HEK293 (cell line): ENCODE results near the gene ZFYVE19.
A peak's percentile ranks its signal among the peaks of the same experiment; 100 is the strongest.

ENCODE experiments used
- GLIS1 ChIP-seq: fragments of 450-650 bp; formaldehyde crosslinking; IDR thresholded peaks from 2 replicates; pipeline ENCODE4 v1.5.1; 2016; ENCODE audit warnings: missing biosample characterization, missing genetic modification characterization
- HOXA7 ChIP-seq: sonication (generic); formaldehyde crosslinking; IDR thresholded peaks from 2 replicates; pipeline ENCODE4 v1.8.1; 2022; ENCODE audit warnings: missing genetic modification reagents, borderline replicate concordance
- KLF16 ChIP-seq: fragments of 450-650 bp; formaldehyde crosslinking; IDR thresholded peaks from 2 replicates; pipeline ENCODE4 v1.5.1; 2017; ENCODE audit warnings: missing biosample characterization, missing genetic modification characterization
- MYNN ChIP-seq: fragments of 450-650 bp; formaldehyde crosslinking; IDR thresholded peaks from 2 replicates; pipeline ENCODE4 v1.5.1; 2016; ENCODE audit warnings: missing biosample characterization, missing genetic modification characterization, borderline replicate concordance
- PRDM1 ChIP-seq: fragments of 450-650 bp; formaldehyde crosslinking; IDR thresholded peaks from 2 replicates; pipeline ENCODE4; 2016; ENCODE audit warnings: missing biosample characterization, missing genetic modification characterization
- REPIN1 ChIP-seq: fragments of 450-650 bp; formaldehyde crosslinking; IDR thresholded peaks from 2 replicates; pipeline ENCODE4 v1.5.1; 2017; ENCODE audit warnings: missing biosample characterization, missing genetic modification characterization, low read depth
- ZBTB17 ChIP-seq: fragments of 450-650 bp; formaldehyde crosslinking; IDR thresholded peaks from 2 replicates; pipeline ENCODE4 v1.5.1; 2016; ENCODE audit warnings: missing biosample characterization, missing genetic modification characterization
- ZBTB21 ChIP-seq: fragments of 450-650 bp; formaldehyde crosslinking; IDR thresholded peaks from 2 replicates; pipeline ENCODE4 v1.5.1; 2017; ENCODE audit warnings: missing biosample characterization, missing genetic modification characterization
- ZBTB48 ChIP-seq: fragments of 450-650 bp; formaldehyde crosslinking; IDR thresholded peaks from 2 replicates; pipeline ENCODE4 v1.5.1; 2016; ENCODE audit warnings: missing biosample characterization, missing genetic modification characterization
- ZFP41 ChIP-seq: fragments of 450-650 bp; formaldehyde crosslinking; IDR thresholded peaks from 2 replicates; pipeline ENCODE4 v1.5.1; 2016; ENCODE audit warnings: missing biosample characterization, missing genetic modification characterization, borderline replicate concordance
- ZNF112 ChIP-seq: fragments of 450-650 bp; formaldehyde crosslinking; IDR thresholded peaks from 2 replicates; pipeline ENCODE4 v1.5.0; 2017; ENCODE audit warnings: missing biosample characterization, missing genetic modification characterization
- ZNF157 ChIP-seq: fragments of 450-650 bp; formaldehyde crosslinking; IDR thresholded peaks from 2 replicates; pipeline ENCODE4 v1.5.1; 2016; ENCODE audit warnings: missing biosample characterization, missing genetic modification characterization
- ZNF175 ChIP-seq: fragments of 450-650 bp; formaldehyde crosslinking; IDR thresholded peaks from 2 replicates; pipeline ENCODE4 v1.5.1; 2016; ENCODE audit warnings: missing biosample characterization, missing genetic modification characterization
- ZNF311 ChIP-seq: fragments of 450-650 bp; formaldehyde crosslinking; IDR thresholded peaks from 2 replicates; pipeline ENCODE4 v1.5.1; 2017; ENCODE audit warnings: missing biosample characterization, missing genetic modification characterization, borderline replicate concordance
- ZNF335 ChIP-seq: fragments of 450-650 bp; formaldehyde crosslinking; conservative IDR thresholded peaks from 2 replicates; pipeline ENCODE4 v1.5.1; 2016; ENCODE audit warnings: missing biosample characterization, missing genetic modification characterization
- ZNF423 ChIP-seq: fragments of 450-650 bp; formaldehyde crosslinking; IDR thresholded peaks from 2 replicates; pipeline ENCODE4 v1.5.1; 2016; ENCODE audit warnings: missing biosample characterization, missing genetic modification characterization
- ZNF473 ChIP-seq: fragments of 450-650 bp; formaldehyde crosslinking; IDR thresholded peaks from 2 replicates; pipeline ENCODE4 v1.5.1; 2017; ENCODE audit warnings: missing biosample characterization, missing genetic modification characterization
- ZNF529 ChIP-seq: fragments of 450-650 bp; formaldehyde crosslinking; IDR thresholded peaks from 2 replicates; pipeline ENCODE4 v1.5.1; 2017; ENCODE audit warnings: missing genetic modification characterization, missing biosample characterization; ENCODE audit not compliant: insufficient replicate concordance
- ZNF610 ChIP-seq: fragments of 450-650 bp; formaldehyde crosslinking; IDR thresholded peaks from 2 replicates; pipeline ENCODE4 v1.5.1; 2016; ENCODE audit warnings: missing biosample characterization, missing genetic modification characterization, borderline replicate concordance
- ZNF621 ChIP-seq: fragments of 450-650 bp; formaldehyde crosslinking; IDR thresholded peaks from 2 replicates; pipeline ENCODE4 v1.5.1; 2017; ENCODE audit warnings: missing biosample characterization, missing genetic modification characterization
- ZNF701 ChIP-seq: fragments of 450-650 bp; formaldehyde crosslinking; IDR thresholded peaks from 2 replicates; pipeline ENCODE4 v1.5.1; 2016; ENCODE audit warnings: missing biosample characterization, missing genetic modification characterization
- TF ChIP-seq, protein P1 (sequence below): fragments of 450-650 bp; formaldehyde crosslinking; IDR thresholded peaks from 2 replicates; pipeline ENCODE4 v1.5.1; 2016; ENCODE audit warnings: missing biosample characterization, missing genetic modification characterization, borderline replicate concordance
- TF ChIP-seq, protein P2 (sequence below): fragments of 450-650 bp; formaldehyde crosslinking; IDR thresholded peaks from 2 replicates; pipeline ENCODE4 v1.5.1; 2016; ENCODE audit warnings: missing biosample characterization, missing genetic modification characterization
- TF ChIP-seq, protein P3 (sequence below): fragments of 450-650 bp; formaldehyde crosslinking; IDR thresholded peaks from 2 replicates; pipeline ENCODE4 v1.5.0; 2017; ENCODE audit warnings: missing biosample characterization, missing genetic modification characterization, borderline replicate concordance
- TF ChIP-seq, protein P4 (sequence below): fragments of 450-650 bp; formaldehyde crosslinking; IDR thresholded peaks from 2 replicates; pipeline ENCODE4 v1.5.1; 2016; ENCODE audit warnings: missing biosample characterization, missing genetic modification characterization
- TF ChIP-seq, protein P5 (sequence below): fragments of 450-650 bp; formaldehyde crosslinking; IDR thresholded peaks from 2 replicates; pipeline ENCODE4 v1.5.1; 2016; ENCODE audit warnings: missing biosample characterization, missing genetic modification characterization, low read depth
- TF ChIP-seq, protein P6 (sequence below): fragments of 450-650 bp; formaldehyde crosslinking; IDR thresholded peaks from 2 replicates; pipeline ENCODE4 v1.5.1; 2016; ENCODE audit warnings: missing biosample characterization, missing genetic modification characterization

ZFYVE19 gene

DNA sequence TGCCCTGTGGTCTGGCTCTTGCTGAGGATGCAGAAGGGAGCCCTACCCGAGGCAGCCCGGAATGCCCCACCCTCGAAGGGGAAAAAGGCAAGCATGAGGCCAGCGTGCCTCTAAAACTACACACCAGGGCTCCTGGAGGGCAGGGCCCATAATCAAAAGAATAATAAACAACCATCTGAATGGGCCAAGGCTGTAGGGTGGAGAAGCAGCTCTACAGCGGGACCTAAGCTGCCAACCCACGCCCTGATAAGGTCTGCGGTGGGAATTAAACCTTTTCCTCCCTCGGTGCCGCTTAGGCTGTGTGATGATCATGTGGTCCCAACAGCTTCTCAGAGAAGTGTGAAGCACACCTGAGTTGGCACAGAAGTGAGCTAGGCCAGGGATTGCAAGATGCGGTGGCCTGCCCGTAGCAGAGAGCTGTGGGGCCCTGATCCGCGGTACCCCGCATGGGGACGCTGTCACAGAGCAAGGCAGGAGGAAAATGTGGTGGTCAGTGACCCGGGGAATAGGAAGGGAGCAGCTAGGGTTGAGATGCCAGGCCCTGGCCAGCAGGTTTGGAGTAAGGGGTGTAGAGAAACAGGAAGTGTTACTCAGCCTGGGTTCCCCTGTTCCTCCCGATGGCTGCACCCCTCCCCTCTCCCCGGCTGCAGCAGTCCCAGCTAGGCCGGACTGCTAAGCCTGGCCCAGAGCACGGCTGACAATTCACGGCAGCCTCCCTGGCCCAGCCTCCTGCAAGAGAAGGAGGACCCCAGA, 38.2 kb upstream of the ZFYVE19 start (continued):
- TF ChIP-seq ZBTB17 (tag by site-specific recombination) = no peak
- TF ChIP-seq ZNF621 = no peak
- peak; percentile 64 for TF ChIP-seq GLIS1 (tag by site-specific recombination)
- TF ChIP-seq ZNF335 = no peak
- TF ChIP-seq ZNF175 (tag by site-specific recombination) = no peak
- TF ChIP-seq, protein P1, sequence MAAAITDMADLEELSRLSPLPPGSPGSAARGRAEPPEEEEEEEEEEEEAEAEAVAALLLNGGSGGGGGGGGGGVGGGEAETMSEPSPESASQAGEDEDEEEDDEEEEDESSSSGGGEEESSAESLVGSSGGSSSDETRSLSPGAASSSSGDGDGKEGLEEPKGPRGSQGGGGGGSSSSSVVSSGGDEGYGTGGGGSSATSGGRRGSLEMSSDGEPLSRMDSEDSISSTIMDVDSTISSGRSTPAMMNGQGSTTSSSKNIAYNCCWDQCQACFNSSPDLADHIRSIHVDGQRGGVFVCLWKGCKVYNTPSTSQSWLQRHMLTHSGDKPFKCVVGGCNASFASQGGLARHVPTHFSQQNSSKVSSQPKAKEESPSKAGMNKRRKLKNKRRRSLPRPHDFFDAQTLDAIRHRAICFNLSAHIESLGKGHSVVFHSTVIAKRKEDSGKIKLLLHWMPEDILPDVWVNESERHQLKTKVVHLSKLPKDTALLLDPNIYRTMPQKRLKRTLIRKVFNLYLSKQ (tag by site-specific recombination) = no peak
- TF ChIP-seq, protein P2, sequence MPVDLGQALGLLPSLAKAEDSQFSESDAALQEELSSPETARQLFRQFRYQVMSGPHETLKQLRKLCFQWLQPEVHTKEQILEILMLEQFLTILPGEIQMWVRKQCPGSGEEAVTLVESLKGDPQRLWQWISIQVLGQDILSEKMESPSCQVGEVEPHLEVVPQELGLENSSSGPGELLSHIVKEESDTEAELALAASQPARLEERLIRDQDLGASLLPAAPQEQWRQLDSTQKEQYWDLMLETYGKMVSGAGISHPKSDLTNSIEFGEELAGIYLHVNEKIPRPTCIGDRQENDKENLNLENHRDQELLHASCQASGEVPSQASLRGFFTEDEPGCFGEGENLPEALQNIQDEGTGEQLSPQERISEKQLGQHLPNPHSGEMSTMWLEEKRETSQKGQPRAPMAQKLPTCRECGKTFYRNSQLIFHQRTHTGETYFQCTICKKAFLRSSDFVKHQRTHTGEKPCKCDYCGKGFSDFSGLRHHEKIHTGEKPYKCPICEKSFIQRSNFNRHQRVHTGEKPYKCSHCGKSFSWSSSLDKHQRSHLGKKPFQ (tag by site-specific recombination) = peak; percentile 63
- TF ChIP-seq, protein P3, sequence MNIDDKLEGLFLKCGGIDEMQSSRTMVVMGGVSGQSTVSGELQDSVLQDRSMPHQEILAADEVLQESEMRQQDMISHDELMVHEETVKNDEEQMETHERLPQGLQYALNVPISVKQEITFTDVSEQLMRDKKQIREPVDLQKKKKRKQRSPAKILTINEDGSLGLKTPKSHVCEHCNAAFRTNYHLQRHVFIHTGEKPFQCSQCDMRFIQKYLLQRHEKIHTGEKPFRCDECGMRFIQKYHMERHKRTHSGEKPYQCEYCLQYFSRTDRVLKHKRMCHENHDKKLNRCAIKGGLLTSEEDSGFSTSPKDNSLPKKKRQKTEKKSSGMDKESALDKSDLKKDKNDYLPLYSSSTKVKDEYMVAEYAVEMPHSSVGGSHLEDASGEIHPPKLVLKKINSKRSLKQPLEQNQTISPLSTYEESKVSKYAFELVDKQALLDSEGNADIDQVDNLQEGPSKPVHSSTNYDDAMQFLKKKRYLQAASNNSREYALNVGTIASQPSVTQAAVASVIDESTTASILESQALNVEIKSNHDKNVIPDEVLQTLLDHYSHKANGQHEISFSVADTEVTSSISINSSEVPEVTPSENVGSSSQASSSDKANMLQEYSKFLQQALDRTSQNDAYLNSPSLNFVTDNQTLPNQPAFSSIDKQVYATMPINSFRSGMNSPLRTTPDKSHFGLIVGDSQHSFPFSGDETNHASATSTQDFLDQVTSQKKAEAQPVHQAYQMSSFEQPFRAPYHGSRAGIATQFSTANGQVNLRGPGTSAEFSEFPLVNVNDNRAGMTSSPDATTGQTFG (tag by site-specific recombination) = no peak
- 0 out of 2 replicates have a peak, but pooled peaks have one; percentile 70 for TF ChIP-seq ZNF423 (tag by site-specific recombination)
- no peak for TF ChIP-seq HOXA7 (CRISPR knock-in tag)
- no peak for TF ChIP-seq REPIN1 (tag by site-specific recombination)
- no peak for TF ChIP-seq PRDM1
- no peak for TF ChIP-seq ZBTB48 (tag by site-specific recombination)
- TF ChIP-seq, protein P4, sequence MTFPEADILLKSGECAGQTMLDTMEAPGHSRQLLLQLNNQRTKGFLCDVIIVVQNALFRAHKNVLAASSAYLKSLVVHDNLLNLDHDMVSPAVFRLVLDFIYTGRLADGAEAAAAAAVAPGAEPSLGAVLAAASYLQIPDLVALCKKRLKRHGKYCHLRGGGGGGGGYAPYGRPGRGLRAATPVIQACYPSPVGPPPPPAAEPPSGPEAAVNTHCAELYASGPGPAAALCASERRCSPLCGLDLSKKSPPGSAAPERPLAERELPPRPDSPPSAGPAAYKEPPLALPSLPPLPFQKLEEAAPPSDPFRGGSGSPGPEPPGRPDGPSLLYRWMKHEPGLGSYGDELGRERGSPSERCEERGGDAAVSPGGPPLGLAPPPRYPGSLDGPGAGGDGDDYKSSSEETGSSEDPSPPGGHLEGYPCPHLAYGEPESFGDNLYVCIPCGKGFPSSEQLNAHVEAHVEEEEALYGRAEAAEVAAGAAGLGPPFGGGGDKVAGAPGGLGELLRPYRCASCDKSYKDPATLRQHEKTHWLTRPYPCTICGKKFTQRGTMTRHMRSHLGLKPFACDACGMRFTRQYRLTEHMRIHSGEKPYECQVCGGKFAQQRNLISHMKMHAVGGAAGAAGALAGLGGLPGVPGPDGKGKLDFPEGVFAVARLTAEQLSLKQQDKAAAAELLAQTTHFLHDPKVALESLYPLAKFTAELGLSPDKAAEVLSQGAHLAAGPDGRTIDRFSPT (tag by site-specific recombination) = no peak
- TF ChIP-seq ZNF112 (tag by site-specific recombination) = no peak
- no peak for TF ChIP-seq ZNF701 (tag by site-specific recombination)
- TF ChIP-seq, protein P5, sequence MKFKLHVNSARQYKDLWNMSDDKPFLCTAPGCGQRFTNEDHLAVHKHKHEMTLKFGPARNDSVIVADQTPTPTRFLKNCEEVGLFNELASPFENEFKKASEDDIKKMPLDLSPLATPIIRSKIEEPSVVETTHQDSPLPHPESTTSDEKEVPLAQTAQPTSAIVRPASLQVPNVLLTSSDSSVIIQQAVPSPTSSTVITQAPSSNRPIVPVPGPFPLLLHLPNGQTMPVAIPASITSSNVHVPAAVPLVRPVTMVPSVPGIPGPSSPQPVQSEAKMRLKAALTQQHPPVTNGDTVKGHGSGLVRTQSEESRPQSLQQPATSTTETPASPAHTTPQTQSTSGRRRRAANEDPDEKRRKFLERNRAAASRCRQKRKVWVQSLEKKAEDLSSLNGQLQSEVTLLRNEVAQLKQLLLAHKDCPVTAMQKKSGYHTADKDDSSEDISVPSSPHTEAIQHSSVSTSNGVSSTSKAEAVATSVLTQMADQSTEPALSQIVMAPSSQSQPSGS (tag by site-specific recombination) = no peak
- no peak for TF ChIP-seq ZBTB21 (tag by site-specific recombination)
- no peak for TF ChIP-seq ZFP41 (tag by site-specific recombination)
- no peak for TF ChIP-seq ZNF311 (tag by site-specific recombination)
- no peak for TF ChIP-seq KLF16 (tag by site-specific recombination)
- no peak for TF ChIP-seq MYNN (tag by site-specific recombination)
- TF ChIP-seq ZNF157 (tag by site-specific recombination) = no peak
- TF ChIP-seq ZNF610 (tag by site-specific recombination) = no peak
- TF ChIP-seq ZNF473 (tag by site-specific recombination) = no peak
- TF ChIP-seq, protein P6, sequence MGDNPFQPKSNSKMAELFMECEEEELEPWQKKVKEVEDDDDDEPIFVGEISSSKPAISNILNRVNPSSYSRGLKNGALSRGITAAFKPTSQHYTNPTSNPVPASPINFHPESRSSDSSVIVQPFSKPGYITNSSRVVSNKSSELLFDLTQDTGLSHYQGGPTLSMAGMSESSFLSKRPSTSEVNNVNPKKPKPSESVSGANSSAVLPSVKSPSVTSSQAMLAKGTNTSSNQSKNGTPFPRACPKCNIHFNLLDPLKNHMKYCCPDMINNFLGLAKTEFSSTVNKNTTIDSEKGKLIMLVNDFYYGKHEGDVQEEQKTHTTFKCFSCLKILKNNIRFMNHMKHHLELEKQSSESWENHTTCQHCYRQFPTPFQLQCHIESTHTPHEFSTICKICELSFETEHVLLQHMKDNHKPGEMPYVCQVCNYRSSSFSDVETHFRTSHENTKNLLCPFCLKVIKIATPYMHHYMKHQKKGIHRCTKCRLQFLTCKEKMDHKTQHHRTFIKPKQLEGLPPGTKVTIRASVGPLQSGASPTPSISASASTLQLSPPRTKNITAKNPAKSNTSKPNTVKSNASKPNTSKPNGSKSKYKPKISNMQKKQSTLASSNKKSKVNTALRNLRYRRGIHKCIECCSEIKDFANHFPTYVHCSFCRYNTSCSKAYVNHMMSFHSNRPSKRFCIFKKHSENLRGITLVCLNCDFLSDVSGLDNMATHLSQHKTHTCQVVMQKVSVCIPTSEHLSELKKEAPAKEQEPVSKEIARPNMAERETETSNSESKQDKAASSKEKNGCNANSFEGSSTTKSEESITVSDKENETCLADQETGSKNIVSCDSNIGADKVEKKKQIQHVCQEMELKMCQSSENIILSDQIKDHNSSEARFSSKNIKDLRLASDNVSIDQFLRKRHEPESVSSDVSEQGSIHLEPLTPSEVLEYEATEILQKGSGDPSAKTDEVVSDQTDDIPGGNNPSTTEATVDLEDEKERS (tag by site-specific recombination) = no peak
- TF ChIP-seq ZNF529 = no peak
